PC-9 (cell line): Measurements from ENCODE around the gene SPEN. TPM values are rescaled to one million over a fixed set of nuclear protein-coding genes. Genes with fewer than 3 reads are reported as not detected.

Experiments
- BruUV-seq: library from RNA; stranded (reverse); fragments of 400-500 nt; replicated peaks from 2 replicates; lab custom pipeline; 2021; lab: Mats Ljungman, UMichigan
- CTCF ChIA-PET: fragments of 300-600 bp; sonication (Branson Sonifier 250); formaldehyde crosslinking; loops from one replicate; lab custom pipeline; 2022; ENCODE audit warnings: antibody characterized with exemption; lab: Charles Lee
- POLR2A ChIA-PET: fragments of 300-600 bp; sonication (Branson Sonifier 250); formaldehyde crosslinking; loops from one replicate; lab custom pipeline; 2022; ENCODE audit warnings: antibody characterized with exemption; ENCODE audit not compliant: unreplicated experiment; lab: Charles Lee
- DNase-seq, 2 experiments: peaks; one replicate each; pipeline versions ENCODE4 v3.0.0 to v3.0.0-alpha.2; 2015 to 2022; ENCODE audit warnings: mixed read lengths in 1 of 2
- H2AFZ ChIP-seq: fragments of 200-600 bp; sonication (generic); 2 replicates; pipeline ENCODE4 v1.8.1; 2017; ENCODE audit warnings: antibody characterized with exemption
- H3F3A ChIP-seq: fragments of 200-600 bp; sonication (generic); 2 replicates; pipeline ENCODE4 v1.8.1; 2017; ENCODE audit warnings: antibody characterized with exemption, mild to moderate bottlenecking, low read depth; ENCODE audit not compliant: insufficient read depth
- H3K27ac ChIP-seq: fragments of 200-600 bp; sonication (generic); 2 replicates; pipeline ENCODE4 v1.6.1; 2016; ENCODE audit warnings: mixed run types
- H3K27me3 ChIP-seq: fragments of 200-600 bp; sonication (generic); 2 replicates; pipeline ENCODE4 v1.6.1; 2016; ENCODE audit warnings: low read depth, mixed run types; ENCODE audit not compliant: insufficient read depth
- H3K36me3 ChIP-seq: fragments of 200-600 bp; sonication (generic); 2 replicates; pipeline ENCODE4 v1.6.1; 2016; ENCODE audit warnings: low read depth, mixed run types
- H3K4me1 ChIP-seq: fragments of 200-600 bp; sonication (generic); replicated peaks from 2 replicates; pipeline ENCODE4 v1.6.1; 2016; ENCODE audit warnings: mixed run types; ENCODE audit not compliant: insufficient read depth
- H3K4me2 ChIP-seq: fragments of 200-600 bp; sonication (generic); 2 replicates; pipeline ENCODE4 v1.6.1; 2017; ENCODE audit warnings: mixed run types
- H3K4me3 ChIP-seq: fragments of 200-600 bp; sonication (generic); 2 replicates; pipeline ENCODE4 v1.6.1; 2016; ENCODE audit warnings: mixed run types
- H3K79me2 ChIP-seq: fragments of 200-600 bp; sonication (generic); 2 replicates; pipeline ENCODE4 v1.6.1; 2017; ENCODE audit warnings: low read depth, mixed run types
- H3K9me2 ChIP-seq: fragments of 200-600 bp; sonication (generic); 2 replicates; pipeline ENCODE4 v1.8.1; 2017; ENCODE audit warnings: mild to moderate bottlenecking; ENCODE audit not compliant: insufficient read depth
- H3K9me3 ChIP-seq: fragments of 200-600 bp; sonication (generic); 2 replicates; pipeline ENCODE4 v1.8.1; 2016; ENCODE audit warnings: low read depth; ENCODE audit not compliant: insufficient read depth
- H4K20me1 ChIP-seq: fragments of 200-600 bp; sonication (generic); 2 replicates; pipeline ENCODE4 v1.8.1; 2017; ENCODE audit not compliant: insufficient read depth
- CTCF ChIP-seq: fragments of 200-600 bp; sonication (generic); conservative IDR thresholded peaks from 2 replicates; pipeline ENCODE4 v1.6.1; 2017; ENCODE audit warnings: mixed run types, antibody characterized with exemption, mild to moderate bottlenecking, moderate library complexity
- EZH2 ChIP-seq: fragments of 200-600 bp; sonication (generic); IDR thresholded peaks from 2 replicates; pipeline ENCODE4 v1.8.0; 2017; ENCODE audit warnings: antibody characterized with exemption, low read depth
- intact Hi-C: fragments of 100-400 bp; cut with micrococcal nuclease; formaldehyde crosslinking; loops from one replicate; pipeline ENCODE4 v1.10.0; 2022; ENCODE audit not compliant: unreplicated experiment
- total RNA-seq: library from RNA; stranded (reverse); gene quantifications from 2 replicates; pipeline ENCODE4 v1.2.3, GENCODE V29; 2021

SPEN gene
- total RNA-seq, 1 experiment from 2014 or later, result 46.8 TPM

GRCh38 chr1:15931884-15932283 is 84.4 kb downstream of the SPEN start:
- ChIA-PET CTCF (no interaction called here), POLR2A (no interaction called here)
- intact Hi-C loops, result no loop called here
- no peaks in the 10 kb centered on the region for H3K9me2 ChIP-seq
- TF ChIP-seq EZH2 (no peak), CTCF (no peak)
- H3F3A ChIP-seq, result no peaks in the 10 kb centered on the region; the same call in 1 of the 2 replicates
- no peak overlapping the region for H3K4me3 ChIP-seq
- peaks cover 15% of the 10 kb centered on the region; the same call in 1 of the 2 replicates for H3K36me3 ChIP-seq
- H3K9me3 ChIP-seq, result no peaks in the 10 kb centered on the region
- H3K4me1 ChIP-seq, result no peaks in the 10 kb centered on the region
- H3K79me2 ChIP-seq, result no peaks in the 10 kb centered on the region
- no peaks in the 10 kb centered on the region for H3K27me3 ChIP-seq
- no peak overlapping the region for H3K4me2 ChIP-seq
- no peak overlapping the region for H3K27ac ChIP-seq
- H2AFZ ChIP-seq, result no peak overlapping the region
- DNase-seq, result no peak
- no TSS peak for BruUV-seq
- no peaks in the 10 kb centered on the region for H4K20me1 ChIP-seq

GRCh38 chr1:15932612-15933011 is 85.1 kb downstream of the SPEN start:
- ChIA-PET POLR2A (no interaction called here), CTCF (no interaction called here)
- Histone ChIP-seq H3K9me2 (no peaks in the 10 kb centered on the region), H3K9me3 (no peaks in the 10 kb centered on the region), H3K4me1 (no peaks in the 10 kb centered on the region), H4K20me1 (no peaks in the 10 kb centered on the region), H3K79me2 (no peaks in the 10 kb centered on the region), H2AFZ (no peak overlapping the region), H3K4me2 (no peak overlapping the region), H3K36me3 (peaks cover 11% of the 10 kb centered on the region; the same call in 1 of the 2 replicates), H3K4me3 (no peak overlapping the region), H3K27ac (no peak overlapping the region), H3F3A (no peaks in the 10 kb centered on the region; the same call in 1 of the 2 replicates), H3K27me3 (no peaks in the 10 kb centered on the region)
- intact Hi-C loops, result no loop called here
- TF ChIP-seq EZH2 (no peak), CTCF (no peak)
- BruUV-seq, result no TSS peak
- DNase-seq, result no peak

- Histone ChIP-seq H2AFZ (no peak overlapping the region), H3K4me2 (no peak overlapping the region), H3F3A (no peaks in the 10 kb centered on the region; the same call in none of the 2 replicates), H3K4me3 (no peak overlapping the region), H3K4me1 (no peaks in the 10 kb centered on the region), H4K20me1 (no peaks in the 10 kb centered on the region), H3K79me2 (no peaks in the 10 kb centered on the region), H3K9me3 (no peaks in the 10 kb centered on the region), H3K9me2 (no peaks in the 10 kb centered on the region), H3K27me3 (no peaks in the 10 kb centered on the region), H3K36me3 (0 out of 2 replicates have a peak, but pooled peaks cover under 1% of the 10 kb centered on the region), H3K27ac (no peak overlapping the region)
- no TSS peak for BruUV-seq
- POLR2A ChIA-PET, result no interaction called here
- intact Hi-C loops, result no loop called here
- TF ChIP-seq CTCF (no peak), EZH2 (no peak)
- CTCF ChIA-PET, result interaction anchor here (0.6 kb wide), 1 partner anchor 113 kb away, joined by 4 read pairs; no protein-coding TSS in a partner anchor
- no peak for DNase-seq
Observed at GRCh38 chr1:15933684-15934083, 86.2 kb downstream of the SPEN start.
